NK-92 treated with Interleukin-12 subunit alpha and Interleukin-12 subunit beta, amount 100 ng/mL, for 24 hours (cell line): ENCODE results near the gene DDX10.

Experiments used
- DNase-seq: peaks from one replicate; lab custom pipeline; 2025; lab: John Stamatoyannopoulos, UW

DDX10 gene

DNA sequence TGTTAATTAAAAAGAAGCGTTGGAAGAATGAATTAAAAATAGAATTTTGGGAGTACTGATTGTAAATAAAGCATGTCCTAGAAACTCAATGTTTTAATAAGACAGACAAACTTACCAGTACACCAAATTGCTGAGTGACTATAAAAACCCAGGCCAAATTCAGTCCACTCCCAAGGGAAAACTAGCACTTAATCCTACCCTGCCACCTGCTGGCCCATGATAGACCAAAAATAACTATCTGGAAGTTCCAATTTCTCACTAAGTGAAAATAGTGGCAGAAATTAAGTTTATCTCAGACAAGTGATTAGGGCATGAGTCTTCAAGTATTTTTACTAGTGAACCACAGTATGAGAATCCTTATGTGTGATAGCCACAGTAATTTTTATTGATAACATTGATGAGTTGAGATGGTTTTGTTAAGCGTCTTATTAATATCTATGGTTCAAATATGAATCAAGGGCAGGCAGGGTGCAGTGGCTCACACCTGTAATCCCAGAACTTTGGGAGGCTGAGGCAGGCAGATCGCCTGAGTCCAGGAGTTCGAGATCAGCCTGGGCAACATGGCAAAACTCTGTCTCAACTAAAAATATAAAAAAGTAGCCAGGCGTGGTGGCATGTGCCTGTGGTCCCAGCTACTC, 9.8 kb upstream of the DDX10 start:
- no peak for DNase-seq

DNA sequence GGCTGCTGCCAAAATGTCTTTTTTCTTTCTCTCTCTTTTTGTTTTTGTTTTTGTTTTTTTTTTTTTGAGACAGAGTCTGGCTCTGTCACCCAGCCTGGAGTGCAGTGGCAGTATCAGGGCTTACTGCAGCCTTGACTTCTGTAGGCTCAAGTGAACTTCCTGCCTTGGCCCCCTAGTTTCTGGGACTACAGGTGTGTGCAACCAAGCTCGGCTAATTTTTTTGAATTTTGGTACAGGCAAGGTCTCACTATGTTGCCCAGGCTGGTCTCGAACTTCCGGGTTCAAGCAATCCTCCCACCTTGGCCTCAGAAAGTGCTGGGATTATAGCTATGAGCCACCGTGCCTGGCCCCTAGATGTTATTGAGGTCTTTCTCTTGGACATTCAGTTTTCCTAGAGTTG, 2.2 kb upstream of the DDX10 start:
- DNase-seq: no peak

DNA sequence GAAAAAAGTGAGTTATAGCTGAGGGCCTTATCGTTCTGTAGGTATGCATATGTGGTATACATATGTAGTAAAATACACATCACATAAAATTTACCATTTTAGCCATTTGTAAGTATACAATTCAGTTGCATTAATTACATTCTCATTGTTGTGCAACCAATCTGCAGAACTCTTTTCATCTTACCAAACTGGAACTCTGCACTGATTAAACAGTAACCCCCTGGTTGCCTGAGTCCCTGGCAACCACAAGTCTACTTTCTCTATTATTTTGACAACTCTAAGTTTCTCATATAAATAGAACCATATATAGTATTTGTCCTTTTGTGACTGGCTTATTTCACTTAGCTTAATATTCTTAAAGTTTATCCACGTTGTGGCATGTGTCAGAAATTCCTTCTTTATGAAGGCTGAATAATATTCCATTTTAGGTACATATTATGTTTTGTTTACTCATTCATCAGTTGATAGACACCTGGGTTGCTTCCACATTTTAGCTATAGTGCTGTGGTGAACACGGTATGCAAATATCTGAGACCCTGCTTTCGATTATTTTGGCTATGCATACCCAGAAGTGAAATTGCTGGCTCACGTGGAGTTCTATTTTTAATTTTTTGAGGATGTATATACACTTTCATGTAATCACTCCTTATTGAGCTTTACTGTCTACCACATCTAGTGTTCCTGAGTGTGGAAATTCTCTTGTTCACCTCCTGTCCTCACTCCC, 1.6 kb upstream of the DDX10 start:
- no peak for DNase-seq

DNA sequence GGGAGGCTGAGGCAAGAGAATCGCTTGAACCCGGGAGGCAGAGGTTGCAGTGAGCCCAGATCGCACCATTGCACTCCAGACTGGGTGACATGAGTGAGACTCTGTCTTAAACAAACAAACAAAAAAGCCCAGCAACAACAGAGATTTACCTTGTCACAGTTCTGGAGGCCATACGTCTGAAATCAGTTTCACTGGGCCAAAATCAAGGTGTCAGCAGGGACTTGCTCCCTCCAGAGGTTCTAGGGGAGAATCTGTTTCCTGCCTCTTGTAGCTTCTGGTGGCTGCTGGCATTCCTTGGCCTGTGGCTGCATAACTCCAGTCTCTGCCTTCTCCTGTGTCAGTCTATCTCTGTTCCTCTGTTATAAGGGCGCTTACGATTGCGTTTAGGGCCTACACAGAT, 1.5 kb downstream of the DDX10 start:
- DNase-seq: no peak

DNA sequence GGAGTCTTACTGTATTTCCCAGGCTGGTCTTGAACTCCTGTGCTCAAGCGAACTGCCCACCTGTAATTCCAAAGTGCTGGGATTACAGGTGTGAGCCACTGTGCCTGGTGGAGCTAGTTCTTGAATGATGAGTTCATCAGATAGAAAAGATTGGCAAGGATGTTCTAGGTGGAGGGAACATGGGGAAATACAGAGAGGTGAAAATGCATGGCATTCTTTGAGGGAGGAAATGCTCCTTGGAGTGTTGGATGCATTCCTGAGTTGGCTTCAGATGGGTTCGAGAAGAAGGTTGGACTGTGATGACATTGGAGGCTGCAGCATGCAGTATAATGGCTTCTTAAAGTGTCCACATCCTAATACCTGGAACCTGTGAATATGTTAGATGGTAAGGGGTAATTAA, 4.4 kb downstream of the DDX10 start:
- no peak for DNase-seq

DNA sequence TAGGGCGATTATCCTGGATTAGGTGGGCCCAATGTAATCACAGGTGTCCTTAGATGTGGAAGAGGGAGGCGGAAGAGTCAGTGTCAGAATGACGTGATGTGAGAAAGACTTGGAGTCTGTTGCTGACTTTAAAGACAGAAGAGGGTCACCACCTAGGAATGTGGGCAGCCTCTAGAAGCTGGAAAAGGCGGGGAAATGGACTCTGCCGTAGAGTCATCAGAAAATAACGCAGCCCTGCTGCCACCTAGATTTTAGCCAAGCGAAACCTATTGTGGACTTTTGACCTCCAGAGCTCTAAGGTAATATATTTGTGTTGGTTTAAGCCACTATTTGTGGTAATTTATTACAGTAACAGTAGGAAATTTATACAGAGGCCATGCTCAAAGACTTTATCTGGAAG, 4.8 kb downstream of the DDX10 start:
- DNase-seq: no peak

DNA sequence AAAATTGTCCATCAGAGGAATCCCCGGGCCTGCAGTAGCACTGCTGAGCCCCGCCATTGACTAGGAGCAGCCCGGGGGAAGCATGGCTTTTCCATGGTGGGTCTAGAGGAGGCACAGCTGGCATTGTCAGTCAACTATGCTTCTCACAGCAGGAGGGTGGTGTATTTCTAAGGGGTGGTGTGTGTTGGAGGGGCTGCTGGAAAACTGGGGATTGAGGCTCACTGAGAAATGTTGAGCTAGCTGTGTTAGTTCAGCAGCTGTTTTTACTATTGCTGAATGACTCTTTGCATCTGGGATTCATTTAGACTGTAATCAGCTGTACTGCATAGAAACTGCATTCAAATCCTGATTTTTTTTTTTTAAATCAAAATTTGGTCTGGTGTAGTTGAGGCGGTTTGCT, 5.6 kb downstream of the DDX10 start:
- no peak for DNase-seq

DNA sequence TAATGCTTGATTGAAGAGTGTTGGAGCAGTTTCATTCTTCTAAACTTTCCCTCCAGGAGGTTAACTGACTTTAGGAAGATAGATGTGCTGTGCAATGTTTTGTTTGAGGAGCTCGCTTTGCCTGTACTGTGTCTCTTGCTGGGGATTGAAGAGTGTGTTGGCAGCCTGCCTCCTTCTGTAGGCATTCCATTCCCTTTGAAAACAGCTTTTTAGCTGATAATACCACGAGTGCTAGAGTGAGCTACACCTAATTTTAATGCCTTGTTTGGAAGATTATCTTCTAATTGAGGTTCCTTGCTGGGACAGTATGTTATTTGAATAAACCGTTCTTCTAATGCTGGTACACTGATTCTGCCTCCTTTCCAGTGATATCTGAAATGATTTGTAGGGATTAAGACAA, 7.2 kb downstream of the DDX10 start:
- DNase-seq: no peak

DNA sequence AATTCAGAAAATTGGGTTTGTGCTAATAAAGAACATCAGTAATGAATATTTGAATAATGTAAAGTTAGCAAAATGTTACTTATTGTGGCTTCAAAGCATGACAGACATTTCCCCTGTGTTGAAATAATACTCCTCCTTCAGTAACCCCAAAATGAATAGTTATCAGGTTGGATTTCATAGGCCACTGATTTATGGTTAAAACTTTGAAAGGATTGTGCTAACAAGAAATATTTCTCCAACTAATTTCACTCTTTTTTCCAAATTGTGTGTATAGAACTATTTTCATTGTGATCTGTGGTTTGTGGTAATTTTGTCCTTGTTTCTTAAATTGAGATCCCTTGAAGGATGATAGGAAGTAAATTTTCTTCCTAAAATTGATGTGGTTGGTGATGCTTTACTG, 7.9 kb downstream of the DDX10 start:
- DNase-seq: no peak

DNA sequence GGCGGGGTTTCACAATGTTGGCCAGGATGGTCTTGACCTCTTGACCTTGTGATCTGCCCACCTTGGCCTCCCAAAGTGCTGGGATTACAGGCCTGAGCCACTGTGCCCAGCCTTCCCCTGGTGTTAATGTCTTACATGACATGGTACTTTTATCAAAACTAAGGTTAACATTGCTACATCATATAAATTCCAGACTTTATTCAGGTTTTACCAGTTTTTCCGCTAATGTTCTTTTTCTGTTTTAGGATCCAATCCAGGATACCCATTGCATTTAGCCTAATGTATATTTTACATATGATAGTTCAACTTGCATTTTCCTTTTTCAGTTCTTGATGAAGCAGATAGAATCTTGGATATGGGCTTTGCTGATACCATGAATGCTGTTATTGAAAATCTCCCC, 14.2 kb downstream of the DDX10 start:
- DNase-seq: no peak

DNA sequence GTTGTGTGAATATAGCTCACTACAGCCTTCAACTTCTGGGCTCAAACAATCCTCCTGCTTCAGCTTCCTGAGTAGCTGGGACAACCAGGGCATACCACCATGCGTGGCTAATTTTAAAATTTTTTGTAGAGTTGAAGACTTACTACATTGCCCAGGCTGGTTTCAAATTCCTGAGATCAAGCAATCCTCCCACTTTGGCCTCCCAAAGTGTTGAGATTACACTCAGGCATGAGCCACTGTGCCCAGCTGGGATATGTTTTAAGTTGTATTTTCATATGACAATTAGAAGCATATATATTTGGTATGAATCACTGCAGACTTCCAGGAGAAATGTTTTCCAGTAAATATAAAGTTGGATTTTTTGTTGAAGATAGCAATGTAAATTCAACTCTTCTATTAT, 15.4 kb downstream of the DDX10 start:
- DNase-seq: no peak

DNA sequence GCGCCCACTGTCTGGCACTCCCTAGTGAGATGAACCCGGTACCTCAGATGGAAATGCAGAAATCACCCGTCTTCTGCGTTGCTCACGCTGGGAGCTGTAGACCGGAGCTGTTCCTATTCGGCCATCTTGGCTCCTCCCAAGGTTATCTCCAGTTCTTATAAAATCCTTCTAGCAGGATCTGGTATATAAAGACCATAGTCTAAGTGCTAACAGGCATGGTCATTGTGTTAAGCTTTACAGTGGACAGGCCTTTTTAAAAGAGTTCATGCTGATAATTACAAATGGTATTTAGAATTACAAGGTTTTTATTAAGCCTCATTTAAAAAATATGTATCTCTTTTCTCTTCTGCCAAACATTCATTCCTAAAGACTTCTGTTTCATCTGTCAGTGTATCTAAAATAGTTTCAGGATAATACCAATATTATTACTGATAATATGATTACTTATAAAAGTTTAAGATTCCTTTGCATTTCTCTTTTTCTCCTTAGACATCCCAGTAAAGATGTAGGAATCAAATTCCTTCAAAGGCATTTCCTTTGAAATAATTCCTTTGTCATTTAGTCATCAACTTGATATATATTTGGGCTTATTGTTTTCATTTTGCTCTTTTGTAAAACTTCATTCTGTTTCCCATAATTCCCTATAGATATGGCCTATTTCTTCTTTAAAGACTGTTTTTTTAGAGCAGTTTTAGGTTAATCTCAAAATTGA, 20.7 kb downstream of the DDX10 start:
- DNase-seq: no peak

DNA sequence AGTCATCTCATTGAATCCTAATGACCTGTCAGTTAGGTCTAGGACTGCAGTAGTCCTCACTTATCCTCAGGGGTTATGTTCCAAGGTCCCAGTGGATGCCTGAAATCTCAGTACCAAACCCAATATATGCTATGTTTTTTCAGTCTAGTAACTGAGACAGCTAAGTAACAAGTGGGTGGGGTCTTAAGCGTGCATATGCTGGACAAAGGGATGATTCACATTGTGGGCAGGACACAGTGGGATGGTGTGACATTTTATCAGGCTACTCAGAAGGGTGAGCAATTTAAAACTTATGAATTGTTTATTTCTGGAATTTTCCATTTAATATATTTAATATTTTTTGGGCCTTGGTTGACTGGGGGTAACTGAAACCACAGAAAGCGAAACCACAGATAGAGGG, 29.0 kb downstream of the DDX10 start:
- no peak for DNase-seq

DNA sequence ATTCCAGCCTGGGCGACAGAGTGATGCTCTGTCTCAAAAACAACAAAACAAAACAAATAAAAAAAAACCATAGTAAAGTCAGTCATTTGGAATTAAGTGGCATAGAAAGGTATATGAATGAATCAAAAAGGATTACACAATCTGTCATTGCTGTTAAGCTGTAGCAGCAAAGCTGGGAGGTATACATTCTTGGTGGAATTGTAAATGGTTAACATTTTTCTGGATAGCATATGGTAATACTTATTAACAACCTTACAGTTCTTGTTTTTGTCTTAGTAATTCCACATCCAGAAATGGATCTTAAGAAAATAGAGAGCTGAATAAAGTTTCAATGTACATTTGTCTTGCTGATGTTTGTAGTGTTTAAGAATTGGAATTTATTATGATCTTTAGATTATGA, 30.0 kb downstream of the DDX10 start:
- no peak for DNase-seq

DNA sequence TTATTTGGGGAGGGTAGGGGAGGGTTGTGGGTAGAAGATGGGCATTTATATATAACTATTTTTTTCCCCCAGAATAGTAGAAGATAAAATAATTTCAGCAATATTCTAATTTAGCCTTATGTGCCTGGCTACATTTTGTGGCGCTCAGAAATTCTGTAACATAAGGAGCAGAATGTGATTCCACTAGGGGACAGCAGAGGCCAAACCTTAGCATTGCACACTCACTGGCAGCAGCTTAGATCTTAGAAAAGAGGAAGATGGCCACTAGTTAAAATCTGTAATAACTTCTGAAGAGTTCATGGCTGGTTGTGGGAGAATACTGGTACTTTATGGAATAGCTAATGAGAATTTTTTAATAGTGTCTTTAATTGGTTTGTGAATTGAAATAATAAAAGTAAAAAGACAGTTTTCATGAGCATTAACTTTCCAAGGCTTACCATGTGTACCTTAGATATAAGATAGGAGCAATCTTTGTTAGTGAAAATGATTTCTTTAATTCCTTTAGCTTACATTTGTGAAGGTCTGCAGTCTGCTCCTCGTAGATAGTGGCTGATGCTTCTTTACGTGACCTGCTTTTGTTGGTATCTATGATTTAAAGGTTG, 33.1 kb downstream of the DDX10 start:
- no peak for DNase-seq

DNA sequence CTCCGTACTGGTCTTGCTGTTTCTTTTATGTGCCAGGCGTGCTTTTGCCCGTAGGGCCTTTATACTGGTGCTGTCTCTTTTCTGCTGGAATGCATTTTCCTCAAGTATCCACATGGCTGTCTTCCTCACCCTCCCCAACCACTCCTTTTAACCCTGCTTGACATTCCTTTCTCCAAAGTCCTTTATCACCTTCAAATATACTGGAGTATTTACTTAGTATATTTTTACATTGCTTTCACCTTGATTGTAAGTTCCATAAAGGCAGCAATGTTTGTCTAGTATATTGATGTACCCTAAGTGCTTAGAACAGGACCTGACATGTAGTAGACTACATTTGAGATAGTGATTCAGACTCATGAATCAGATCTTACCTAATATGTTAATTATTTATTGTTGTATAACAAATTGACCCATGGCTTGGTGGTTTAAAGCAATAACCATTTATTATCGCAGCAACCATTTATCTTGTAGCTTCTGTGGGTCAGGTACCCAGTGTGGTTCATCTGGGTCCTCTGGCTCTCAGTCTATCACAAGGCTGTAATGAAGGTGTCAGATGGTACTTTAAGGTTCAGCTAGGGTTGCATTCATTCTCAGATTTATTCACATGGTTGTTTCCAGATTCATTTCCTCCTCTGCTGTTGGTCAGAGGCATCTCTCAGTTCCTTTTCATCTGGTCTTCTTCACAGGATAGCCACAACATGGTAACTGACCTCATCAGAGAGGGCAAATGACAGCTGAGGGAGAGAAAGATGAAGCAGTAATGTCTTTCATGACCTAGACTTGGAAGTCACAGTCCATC, 34.2 kb downstream of the DDX10 start:
- no peak for DNase-seq

DNA sequence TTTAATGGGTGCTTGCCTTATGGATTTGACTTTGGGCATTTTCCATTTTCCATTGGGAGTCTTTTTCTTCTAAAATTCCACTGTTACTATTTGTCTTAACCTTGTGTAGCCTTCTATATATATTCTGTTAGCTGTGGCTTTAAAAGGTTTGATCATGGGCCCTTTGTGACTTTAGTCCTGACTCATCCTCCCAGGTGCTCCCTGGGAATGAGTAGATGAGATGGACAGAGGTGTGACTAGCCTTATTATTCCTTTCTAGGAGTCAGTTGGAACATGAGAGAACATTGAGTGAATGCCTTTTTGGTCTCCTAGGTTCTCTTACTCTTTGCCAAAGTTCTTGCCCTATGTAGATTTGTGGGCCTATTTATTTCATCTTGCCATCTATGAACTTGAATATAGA, 39.0 kb downstream of the DDX10 start:
- DNase-seq: no peak

DNA sequence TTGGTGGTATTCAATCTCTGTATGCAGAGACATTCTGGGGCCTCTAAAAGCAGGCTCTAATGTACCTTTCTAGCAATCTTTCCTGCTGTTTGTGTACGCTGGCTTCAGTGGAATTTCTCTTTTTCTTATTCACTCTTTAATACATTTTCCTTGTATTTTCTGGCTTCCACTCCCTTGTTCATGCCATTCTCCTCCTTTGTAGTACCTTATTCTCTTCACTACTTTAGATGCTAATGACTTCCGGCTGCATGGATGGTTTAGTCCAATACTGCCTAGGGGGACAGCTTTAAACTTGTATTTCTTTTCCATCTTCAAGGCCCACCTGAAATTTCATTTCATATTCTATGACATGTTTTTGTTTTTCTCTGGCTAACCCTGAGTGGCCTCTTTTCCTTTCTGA, 40.2 kb downstream of the DDX10 start:
- DNase-seq: no peak

DNA sequence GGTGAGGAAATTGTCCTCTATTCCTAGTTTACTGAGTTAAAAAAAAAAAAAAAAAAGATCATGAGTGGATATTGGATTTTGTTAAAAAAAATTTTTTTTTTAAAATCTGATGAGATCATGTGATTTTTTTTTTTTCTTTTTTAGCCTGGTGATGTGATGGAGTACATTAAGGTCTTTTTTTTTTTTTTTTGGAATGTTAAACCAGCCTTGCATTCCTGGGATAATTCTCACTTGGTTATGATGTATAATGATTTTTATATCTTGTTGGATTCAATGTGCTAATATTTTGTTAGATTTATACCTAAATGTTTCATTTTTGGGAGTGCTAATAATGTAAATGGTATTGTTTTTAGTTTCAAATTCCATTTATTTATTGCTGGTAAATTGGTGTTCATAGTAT, 43.3 kb downstream of the DDX10 start:
- no peak for DNase-seq

DNA sequence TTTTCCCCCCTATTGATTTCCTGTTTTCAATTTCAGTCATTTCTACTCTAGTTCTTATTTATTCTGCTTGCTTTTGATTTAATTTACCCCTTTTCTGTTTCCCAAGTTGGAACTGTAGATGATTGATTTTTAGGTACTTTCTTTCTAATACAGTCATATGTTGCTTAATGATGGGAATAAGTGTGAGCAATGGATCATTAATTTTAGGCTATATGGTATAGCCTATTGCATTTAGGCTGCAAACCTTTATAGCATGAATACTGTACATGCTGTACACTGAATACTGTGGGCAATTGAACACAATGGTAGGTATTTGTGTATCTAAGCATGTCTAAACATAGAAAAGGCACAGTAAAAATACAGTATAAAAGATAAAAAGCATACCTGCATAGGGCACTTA, 44.9 kb downstream of the DDX10 start:
- no peak for DNase-seq

DNA sequence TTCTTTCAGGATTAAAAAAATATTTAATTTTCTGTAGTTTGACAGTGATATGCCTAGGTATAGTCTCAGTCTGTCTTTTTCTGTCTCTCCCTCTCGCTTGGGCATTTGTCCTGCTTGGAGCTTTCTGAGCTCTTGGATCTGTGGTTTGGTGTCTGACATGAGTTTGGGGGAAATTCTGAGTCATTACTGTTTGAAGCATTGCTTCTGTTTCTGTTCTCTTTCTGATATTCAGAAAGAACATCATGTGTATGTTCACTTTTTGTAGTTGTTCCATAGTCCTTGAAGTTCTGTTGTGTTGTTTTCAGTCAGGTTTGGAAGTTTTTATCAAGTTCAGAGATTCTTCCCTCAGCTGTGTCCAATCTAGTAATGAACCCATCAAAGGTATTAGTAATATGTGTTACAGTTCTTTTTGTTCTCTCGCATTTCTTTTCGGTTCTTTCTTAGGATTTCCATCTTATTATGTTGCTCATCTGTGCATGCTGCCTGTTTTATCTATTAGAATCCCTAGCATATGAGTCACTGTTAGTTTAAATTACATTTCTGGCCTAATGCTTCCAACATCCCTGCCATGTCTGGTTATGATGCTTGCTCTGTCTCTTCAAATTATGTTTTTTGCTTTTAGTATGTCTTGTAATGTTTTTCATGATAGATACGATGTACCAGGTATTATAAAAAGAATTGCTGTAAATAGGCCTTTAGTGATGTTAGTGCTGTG, 48.4 kb downstream of the DDX10 start:
- DNase-seq: no peak

DNA sequence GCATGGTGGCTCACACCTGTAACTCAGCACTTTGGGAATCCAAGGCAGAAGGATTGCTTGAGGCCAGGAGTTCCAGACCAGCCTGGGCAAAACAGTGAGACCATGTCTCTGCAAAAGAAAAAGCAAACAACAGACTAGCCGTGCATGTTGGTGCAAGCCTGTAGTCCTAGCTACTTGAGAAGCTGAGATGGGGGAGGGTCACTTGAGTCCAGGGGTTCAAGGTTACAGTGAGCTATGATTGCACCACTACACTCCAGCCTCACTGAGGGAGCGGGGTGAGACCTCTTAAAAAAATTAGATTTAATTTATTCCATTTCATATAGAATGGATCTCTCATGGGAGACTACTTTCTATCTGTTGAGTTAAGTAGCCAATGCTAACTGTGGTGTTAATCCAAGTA, 50.4 kb downstream of the DDX10 start:
- no peak for DNase-seq
